ENCODE results near the gene CRYBB2.
"Not testable (repeated sequence)": the region's sequence is repeated elsewhere in the genome, so short reads cannot be mapped to it uniquely, and the experiment has no call there.

Gene CRYBB2

GRCh38 chr22:25219211-25219689, at the start of gene CRYBB2:
TSS of gene CRYBB2 (plus strand) at chr22:25219639. CDS start at chr22:25221430, 1,791 bp downstream.
- DNase-seq, result no peak

- no peak for DNase-seq
These were observed 48.9 kb upstream of the CRYBB2 start for GRCh38 chr22:25170426-25170980.

- DNase-seq, result peak; percentile 23
These were observed 47.3 kb upstream of the CRYBB2 start for GRCh38 chr22:25172153-25172552.

GRCh38 chr22:25174156-25174887, 45.1 kb upstream of the CRYBB2 start:
- DNase-seq, result no peak

- no peak for DNase-seq
These were observed 44.5 kb upstream of the CRYBB2 start for GRCh38 chr22:25174888-25175411.

GRCh38 chr22:25176175-25176574, 43.3 kb upstream of the CRYBB2 start:
- DNase-seq, result no peak

GRCh38 chr22:25176799-25177198, 42.6 kb upstream of the CRYBB2 start:
- no peak for DNase-seq

GRCh38 chr22:25177226-25177625, 42.2 kb upstream of the CRYBB2 start:
- no peak for DNase-seq

- DNase-seq, result no peak
These were observed 41.5 kb upstream of the CRYBB2 start for GRCh38 chr22:25177895-25178294.

GRCh38 chr22:25178348-25178747, 41.1 kb upstream of the CRYBB2 start:
- not testable (repeated sequence) for DNase-seq

- not testable (repeated sequence) for DNase-seq
These were observed 40.4 kb upstream of the CRYBB2 start for GRCh38 chr22:25178869-25179631.

GRCh38 chr22:25182131-25183110, 37.0 kb upstream of the CRYBB2 start:
- DNase-seq, result no peak

- no peak for DNase-seq
These were observed 35.4 kb upstream of the CRYBB2 start for GRCh38 chr22:25183949-25184619.

GRCh38 chr22:25186140-25186539, 33.3 kb upstream of the CRYBB2 start:
- no peak for DNase-seq

- no peak for DNase-seq
These were observed 32.0 kb upstream of the CRYBB2 start for GRCh38 chr22:25187469-25187868.

- no peak for DNase-seq
These were observed 27.0 kb upstream of the CRYBB2 start for GRCh38 chr22:25192406-25192805.

- no peak for DNase-seq
These were observed 26.3 kb upstream of the CRYBB2 start for GRCh38 chr22:25193130-25193529.

- DNase-seq, result no peak
These were observed 25.9 kb upstream of the CRYBB2 start for GRCh38 chr22:25193548-25193947.

- no peak for DNase-seq
These were observed 23.1 kb upstream of the CRYBB2 start for GRCh38 chr22:25196326-25196725.

GRCh38 chr22:25197340-25197739, 22.1 kb upstream of the CRYBB2 start:
- no peak for DNase-seq

- no peak for DNase-seq
These were observed 19.5 kb upstream of the CRYBB2 start, which contains the start of gene CRYBB3 for GRCh38 chr22:25199731-25200520. TSS of gene CRYBB3 (plus strand) at chr22:25199858. CDS start at chr22:25201397, 1,539 bp downstream.

Data from DMS53 (cell line).